ENCODE data around the gene RECQL5. TPM values are rescaled to one million over a fixed set of nuclear protein-coding genes. Genes with fewer than 3 reads are reported as not detected.

The RECQL5 gene
- total RNA-seq, 1 experiment from 2014 or later: 46.1 TPM

GRCh38 chr17:75596320-75597087 lies 70.5 kb downstream of the RECQL5 start:
- no peaks in the 10 kb centered on the region for H3K9me3 ChIP-seq (ENCODE audit: control insufficient read depth, insufficient read depth, low read depth, low read length)
- peaks cover 2% of the 10 kb centered on the region for H3K4me1 ChIP-seq (ENCODE audit: control insufficient read depth, insufficient read depth, low read length)
- ChIA-PET POLR2A (interaction anchor here (0.6 kb wide), 1 partner anchor 142 kb away, joined by 3 read pairs; no protein-coding TSS in a partner anchor), CTCF (interaction anchor here (0.8 to 1.4 kb wide), 2 partner anchors 17 to 1138 kb away, joined by 3 to 5 read pairs; no protein-coding TSS in a partner anchor)
- no peak overlapping the region for H3K27ac ChIP-seq (ENCODE audit: low read length)
- in situ Hi-C loops (cut with HindIII; ENCODE audit: low pct_unique_long_range_greater_than_20kb, low sequenced_read_pairs) (no loop called here), intact Hi-C loops (cut with micrococcal nuclease; ENCODE audit: unreplicated experiment) (no loop called here)
- no TSS peak for BruUV-seq (replicated peaks)
- H3K36me3 ChIP-seq (ENCODE audit: control insufficient read depth, insufficient read depth, low read length): no peaks in the 10 kb centered on the region
- DNase-seq (ENCODE audit: low read depth, low spot score) (no peak), ATAC-seq (no peak)
- H3K4me3 ChIP-seq (ENCODE audit: low read depth in 2 of 2, low read length in 2 of 2): no peak overlapping the region
- TF ChIP-seq CTCF (IDR thresholded peaks at IDR 0.05): no peak
- no peak for TF ChIP-seq POLR2AphosphoS5 (IDR thresholded peaks at IDR 0.05; ENCODE audit: low read depth, low read length)
- TF ChIP-seq, protein P1, sequence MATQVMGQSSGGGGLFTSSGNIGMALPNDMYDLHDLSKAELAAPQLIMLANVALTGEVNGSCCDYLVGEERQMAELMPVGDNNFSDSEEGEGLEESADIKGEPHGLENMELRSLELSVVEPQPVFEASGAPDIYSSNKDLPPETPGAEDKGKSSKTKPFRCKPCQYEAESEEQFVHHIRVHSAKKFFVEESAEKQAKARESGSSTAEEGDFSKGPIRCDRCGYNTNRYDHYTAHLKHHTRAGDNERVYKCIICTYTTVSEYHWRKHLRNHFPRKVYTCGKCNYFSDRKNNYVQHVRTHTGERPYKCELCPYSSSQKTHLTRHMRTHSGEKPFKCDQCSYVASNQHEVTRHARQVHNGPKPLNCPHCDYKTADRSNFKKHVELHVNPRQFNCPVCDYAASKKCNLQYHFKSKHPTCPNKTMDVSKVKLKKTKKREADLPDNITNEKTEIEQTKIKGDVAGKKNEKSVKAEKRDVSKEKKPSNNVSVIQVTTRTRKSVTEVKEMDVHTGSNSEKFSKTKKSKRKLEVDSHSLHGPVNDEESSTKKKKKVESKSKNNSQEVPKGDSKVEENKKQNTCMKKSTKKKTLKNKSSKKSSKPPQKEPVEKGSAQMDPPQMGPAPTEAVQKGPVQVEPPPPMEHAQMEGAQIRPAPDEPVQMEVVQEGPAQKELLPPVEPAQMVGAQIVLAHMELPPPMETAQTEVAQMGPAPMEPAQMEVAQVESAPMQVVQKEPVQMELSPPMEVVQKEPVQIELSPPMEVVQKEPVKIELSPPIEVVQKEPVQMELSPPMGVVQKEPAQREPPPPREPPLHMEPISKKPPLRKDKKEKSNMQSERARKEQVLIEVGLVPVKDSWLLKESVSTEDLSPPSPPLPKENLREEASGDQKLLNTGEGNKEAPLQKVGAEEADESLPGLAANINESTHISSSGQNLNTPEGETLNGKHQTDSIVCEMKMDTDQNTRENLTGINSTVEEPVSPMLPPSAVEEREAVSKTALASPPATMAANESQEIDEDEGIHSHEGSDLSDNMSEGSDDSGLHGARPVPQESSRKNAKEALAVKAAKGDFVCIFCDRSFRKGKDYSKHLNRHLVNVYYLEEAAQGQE (IDR thresholded peaks at IDR 0.05; ENCODE audit: insufficient read depth in 1 of 2, low read depth in 2 of 2, low read length in 1 of 2): no peak
- no peak for TF ChIP-seq TCF7L2 (IDR thresholded peaks at IDR 0.05; ENCODE audit: low read depth, low read length)
- TF ChIP-seq SIN3A (IDR thresholded peaks at IDR 0.05; ENCODE audit: borderline replicate concordance, insufficient read depth, low read depth, low read length): no peak
- H3K27me3 ChIP-seq (ENCODE audit: control insufficient read depth, insufficient read depth, low read length): no peaks in the 10 kb centered on the region

GRCh38 chr17:75595920-75596313 lies 71.0 kb downstream of the RECQL5 start:
- intact Hi-C loops (cut with micrococcal nuclease; ENCODE audit: unreplicated experiment): no loop called here
- no peaks in the 10 kb centered on the region for H3K36me3 ChIP-seq (ENCODE audit: control insufficient read depth, insufficient read depth, low read length)
- no peak overlapping the region for H3K27ac ChIP-seq (ENCODE audit: low read length)
- DNase-seq (ENCODE audit: low read depth, low spot score) (no peak), ATAC-seq (no peak)
- in situ Hi-C loops (cut with HindIII; ENCODE audit: low pct_unique_long_range_greater_than_20kb, low sequenced_read_pairs): no loop called here
- CTCF ChIA-PET: interaction anchor here (0.6 to 1.4 kb wide), 3 partner anchors 18 to 1138 kb away, joined by 3 to 5 read pairs (median 4); partner anchors contain the start of gene SMIM5
- TF ChIP-seq, protein P1 (IDR thresholded peaks at IDR 0.05; ENCODE audit: insufficient read depth in 1 of 2, low read depth in 2 of 2, low read length in 1 of 2): no peak
- TF ChIP-seq TCF7L2 (IDR thresholded peaks at IDR 0.05; ENCODE audit: low read depth, low read length) (no peak), CTCF (IDR thresholded peaks at IDR 0.05) (no peak)
- POLR2A ChIA-PET: interaction anchor here (0.6 kb wide), 1 partner anchor 141 kb away, joined by 3 read pairs; no protein-coding TSS in a partner anchor
- no TSS peak for BruUV-seq (replicated peaks)
- H3K27me3 ChIP-seq (ENCODE audit: control insufficient read depth, insufficient read depth, low read length): no peaks in the 10 kb centered on the region
- H3K9me3 ChIP-seq (ENCODE audit: control insufficient read depth, insufficient read depth, low read depth, low read length): no peaks in the 10 kb centered on the region
- H3K4me3 ChIP-seq (ENCODE audit: low read depth in 2 of 2, low read length in 2 of 2): no peak overlapping the region
- H3K4me1 ChIP-seq (ENCODE audit: control insufficient read depth, insufficient read depth, low read length): peaks cover 2% of the 10 kb centered on the region
